Mesothelial cell of epicardium (in vitro differentiated cells): Measurements from ENCODE around the gene TLK1. TPM values are rescaled to one million over a fixed set of nuclear protein-coding genes. Genes with fewer than 3 reads are reported as not detected.
A peak's percentile ranks its signal among the peaks of the same experiment; 100 is the strongest.

Source experiments
- DNase-seq, 2 experiments: peaks; one replicate each; pipeline ENCODE4 v3.0.0; 2021; ENCODE audit warnings: low spot score in 2 of 2; ENCODE audit not compliant: unreplicated experiment in 2 of 2
- H3K27ac Mint-ChIP-seq: 2 replicates; pipeline ENCODE4 v1.8.0; 2021; ENCODE audit warnings: mixed read lengths
- H3K27me3 Mint-ChIP-seq: 2 replicates; pipeline ENCODE4 v1.8.0; 2021; ENCODE audit warnings: low read depth, mixed read lengths
- H3K36me3 Mint-ChIP-seq: 2 replicates; pipeline ENCODE4 v1.8.0; 2021; ENCODE audit warnings: mixed read lengths
- H3K4me1 Mint-ChIP-seq: 2 replicates; pipeline ENCODE4 v1.8.0; 2021; ENCODE audit warnings: mixed read lengths
- H3K4me3 Mint-ChIP-seq: 2 replicates; pipeline ENCODE4 v1.8.0; 2021; ENCODE audit warnings: mild to moderate bottlenecking, moderate library complexity, mixed read lengths
- H3K9me3 Mint-ChIP-seq: 2 replicates; pipeline ENCODE4 v1.8.0; 2021; ENCODE audit warnings: mixed read lengths
- CTCF ChIP-seq: fragments of 200-600 bp; sonication (generic); IDR thresholded peaks from one replicate; pipeline ENCODE4 v1.5.0; 2021; ENCODE audit warnings: antibody characterized with exemption; ENCODE audit not compliant: unreplicated experiment
- total RNA-seq: library from RNA; stranded (reverse); gene quantifications from 3 replicates; pipeline ENCODE4 v1.2.1, GENCODE V29; 2021

TLK1 gene
- total RNA-seq, 1 donor from 2014 or later = 72.0 TPM

DNA sequence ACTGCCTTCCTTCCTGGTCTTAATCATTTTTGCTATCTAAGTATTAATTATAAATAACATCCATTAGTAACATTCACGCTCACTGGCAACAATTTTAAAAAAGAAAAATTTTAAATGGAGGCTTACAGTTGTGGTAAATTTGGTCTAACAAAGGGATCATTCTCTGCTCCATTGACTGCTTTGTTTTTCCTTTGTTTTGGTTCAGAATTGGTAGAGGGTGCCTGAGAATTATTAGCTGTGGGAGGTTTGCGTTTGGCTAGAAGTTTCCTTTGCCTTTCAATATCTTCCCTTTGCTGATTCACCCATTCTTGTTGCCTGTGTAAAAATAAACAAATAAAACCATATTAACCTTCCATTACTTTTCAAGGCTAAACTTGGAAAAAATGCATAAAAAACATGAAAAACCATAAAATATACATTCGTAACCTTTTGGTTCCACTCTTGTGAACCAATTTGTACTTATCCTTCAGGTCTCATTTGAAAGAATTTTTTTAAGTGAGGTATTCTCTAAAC is 114.6 kb downstream of the TLK1 start:
- Mint-ChIP-seq H3K27me3 (no peaks in the 10 kb centered on the region), H3K4me3 (no peak overlapping the region), H3K27ac (no peak overlapping the region), H3K9me3 (no peaks in the 10 kb centered on the region), H3K4me1 (no peaks in the 10 kb centered on the region), H3K36me3 (peaks cover 46% of the 10 kb centered on the region)
- TF ChIP-seq CTCF = no peak
- no peak for DNase-seq

DNA sequence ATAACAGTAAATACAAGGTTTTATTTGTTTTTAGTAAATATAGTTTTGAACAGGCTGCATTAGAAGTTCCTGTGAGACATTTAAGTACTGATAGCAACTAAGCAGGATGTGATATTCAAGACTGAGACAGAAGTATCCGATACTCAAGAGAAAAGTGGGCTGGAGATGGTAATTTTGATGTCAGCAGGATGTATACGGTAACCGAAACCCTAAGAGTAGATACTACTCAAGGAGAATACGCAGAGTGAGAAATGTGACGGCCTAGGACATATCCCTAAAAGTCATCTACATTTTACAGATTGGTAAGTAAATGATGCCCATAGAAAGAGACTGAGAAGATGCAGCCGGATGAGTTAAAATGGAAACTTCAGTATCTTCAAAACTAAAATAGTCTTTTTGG is 116.3 kb downstream of the TLK1 start:
- Mint-ChIP-seq H3K4me3 (no peak overlapping the region), H3K27ac (no peak overlapping the region), H3K4me1 (no peaks in the 10 kb centered on the region), H3K9me3 (no peaks in the 10 kb centered on the region), H3K36me3 (peaks cover 41% of the 10 kb centered on the region), H3K27me3 (no peaks in the 10 kb centered on the region)
- TF ChIP-seq CTCF = no peak
- DNase-seq = no peak

DNA sequence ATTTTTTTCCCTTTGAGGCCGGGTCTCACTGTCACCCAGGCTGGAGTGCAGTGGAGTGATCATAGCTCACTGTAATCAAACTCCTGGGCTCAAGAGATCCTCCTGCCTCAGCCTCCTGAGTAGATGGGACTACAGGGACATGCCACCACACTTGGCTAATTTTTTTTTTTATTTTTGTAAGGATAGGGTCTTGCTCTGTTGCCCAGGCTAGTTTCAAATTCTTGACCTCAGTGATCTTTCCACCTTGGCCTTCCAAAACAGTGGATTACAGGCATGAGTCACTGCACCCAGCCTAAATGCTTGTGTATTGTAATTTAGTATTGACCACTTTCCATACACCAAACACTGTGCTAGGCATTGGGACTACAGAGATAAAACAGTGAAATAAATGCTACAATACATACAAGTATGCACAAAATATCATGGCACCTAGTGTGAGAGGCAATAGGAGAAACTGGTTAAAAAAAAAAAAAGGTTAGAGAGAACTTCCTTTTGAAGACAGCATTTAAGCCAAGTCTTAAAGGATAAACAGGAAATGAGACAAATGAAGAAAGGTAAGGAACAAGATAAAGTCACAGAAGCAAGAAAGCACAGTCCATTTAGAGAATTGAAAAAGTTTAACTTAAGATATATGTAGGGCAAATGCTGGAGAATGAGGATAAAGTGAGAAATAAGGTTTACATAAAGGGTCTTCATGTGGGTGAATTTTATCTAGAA is 118.3 kb downstream of the TLK1 start:
- DNase-seq = no peak
- Mint-ChIP-seq H3K27ac (peak overlapping the region; percentile 19), H3K9me3 (no peaks in the 10 kb centered on the region), H3K4me3 (no peak overlapping the region), H3K27me3 (no peaks in the 10 kb centered on the region), H3K36me3 (peaks cover 38% of the 10 kb centered on the region), H3K4me1 (no peaks in the 10 kb centered on the region)
- TF ChIP-seq CTCF = no peak

DNA sequence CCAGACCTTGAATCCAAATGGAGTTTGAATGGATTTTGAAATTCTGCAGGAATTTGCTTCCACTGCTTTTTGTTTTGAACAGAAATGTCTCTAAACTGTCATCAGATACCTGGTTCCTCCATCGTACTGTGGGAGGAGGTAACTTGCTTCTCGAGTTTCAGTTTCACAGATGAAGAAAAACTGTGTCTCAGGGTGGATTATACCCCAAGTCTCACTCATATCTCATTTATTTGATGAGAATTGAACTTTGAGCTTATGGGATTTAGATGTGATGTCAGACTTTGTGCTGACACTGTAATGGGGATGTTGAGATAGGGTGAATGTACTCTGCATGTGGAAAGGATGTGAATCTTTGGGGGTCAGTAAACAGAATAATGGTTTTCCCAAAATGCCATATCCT is 124.2 kb downstream of the TLK1 start:
- Mint-ChIP-seq H3K4me3 (no peak overlapping the region), H3K9me3 (peaks cover 8% of the 10 kb centered on the region), H3K36me3 (peaks cover 55% of the 10 kb centered on the region), H3K27ac (no peak overlapping the region), H3K27me3 (no peaks in the 10 kb centered on the region), H3K4me1 (no peaks in the 10 kb centered on the region)
- DNase-seq = no peak
- TF ChIP-seq CTCF = no peak

- Mint-ChIP-seq H3K4me3 (no peak overlapping the region), H3K27me3 (no peaks in the 10 kb centered on the region), H3K36me3 (peaks cover 51% of the 10 kb centered on the region), H3K27ac (no peak overlapping the region), H3K9me3 (peaks cover 8% of the 10 kb centered on the region), H3K4me1 (peaks cover under 1% of the 10 kb centered on the region)
- no peak for DNase-seq
- no peak for TF ChIP-seq CTCF
Measured at GRCh38 chr2:171034315-171034714, 126.4 kb downstream of the TLK1 start.
